ENCODE measurements around the gene SSH2. TPM values are rescaled to one million over a fixed set of nuclear protein-coding genes. Genes with fewer than 3 reads are reported as not detected.

Gene SSH2
- total and polyA plus RNA-seq, 2 of the 13 experiments (the other 11 are each of a cell fraction or from before 2014, with no cell fraction given): 6.0 to 6.4 TPM

DNA sequence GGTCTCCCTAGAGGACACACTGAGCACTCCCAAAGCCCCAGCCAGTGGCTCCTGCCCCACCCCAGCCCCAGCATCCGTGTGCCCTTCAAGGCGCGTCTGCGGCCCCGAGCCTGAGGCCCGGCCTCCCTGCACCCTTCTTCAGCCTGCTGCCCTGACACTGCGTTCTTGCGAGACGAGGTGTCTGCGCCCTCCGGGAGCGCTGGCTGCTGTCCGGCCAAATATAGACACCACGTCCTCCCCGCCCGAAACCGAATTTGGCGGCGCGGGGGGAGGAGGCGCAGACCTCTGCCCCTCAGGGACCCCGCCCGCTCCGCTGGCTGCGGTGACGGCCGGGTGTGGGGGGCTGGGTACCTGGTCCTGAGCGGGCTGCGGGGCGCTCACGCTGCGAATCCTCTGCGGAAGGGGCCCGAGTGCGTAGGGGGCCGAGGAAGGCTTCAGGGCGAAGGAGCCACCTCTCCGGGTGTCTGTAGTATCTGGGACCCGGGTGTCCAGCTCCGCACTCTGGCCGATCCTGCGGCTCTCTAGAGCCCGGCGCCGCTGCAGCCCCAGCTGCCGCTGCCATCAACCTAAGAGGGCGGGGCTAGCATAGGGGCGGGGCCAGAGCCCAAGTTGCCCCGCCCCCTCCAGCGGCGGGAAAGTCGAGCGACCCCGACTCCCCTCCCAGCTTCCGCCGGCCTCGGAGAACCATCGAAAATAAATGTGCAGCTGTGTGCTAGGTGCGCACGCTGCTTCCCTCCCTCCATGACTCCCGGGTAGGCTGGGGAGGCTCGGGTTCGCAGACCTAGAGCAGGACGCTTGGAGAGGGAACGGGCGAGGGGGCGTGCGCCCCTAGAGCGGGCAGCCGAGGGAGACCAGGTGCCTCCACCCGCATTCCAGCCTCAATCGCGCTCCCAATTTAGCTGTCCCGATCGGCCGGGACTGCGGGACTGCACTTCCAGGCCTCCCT lies 307.4 kb downstream of the SSH2 start, which contains the start of gene CORO6 (continued):
- TF ChIP-seq IRX3 (CRISPR knock-in tag; IDR thresholded peaks at IDR 0.05; ENCODE audit: borderline replicate concordance, low read depth) (0 out of 2 replicates have a peak, but pooled peaks have one; percentile 36), ZNF75D (CRISPR knock-in tag; IDR thresholded peaks at IDR 0.05; ENCODE audit: borderline replicate concordance) (no peak), WIZ (CRISPR knock-in tag; IDR thresholded peaks at IDR 0.05) (no peak), ZNF44 (CRISPR knock-in tag; IDR thresholded peaks at IDR 0.05) (no peak), HIVEP1 (CRISPR knock-in tag; IDR thresholded peaks at IDR 0.05) (no peak), ZNF570 (CRISPR knock-in tag; IDR thresholded peaks at IDR 0.05; ENCODE audit: borderline replicate concordance) (no peak), ZNF350 (CRISPR knock-in tag; IDR thresholded peaks at IDR 0.05; ENCODE audit: borderline replicate concordance, low read depth) (no peak), ZFP62 (CRISPR knock-in tag; IDR thresholded peaks at IDR 0.05) (no peak), PCBP2 (optimal IDR thresholded peaks at IDR 0.05; ENCODE audit: low read depth, low read length, poor library complexity, severe bottlenecking) (no peak), GABPB1 (CRISPR knock-in tag; IDR thresholded peaks at IDR 0.05) (peak; percentile 56; the same call in 1 of the 2 replicates), ZNF333 (CRISPR knock-in tag; IDR thresholded peaks at IDR 0.05; ENCODE audit: borderline replicate concordance) (no peak), ZNF713 (CRISPR knock-in tag; IDR thresholded peaks at IDR 0.05) (no peak), TBL1XR1 (IDR thresholded peaks at IDR 0.05; ENCODE audit: borderline replicate concordance, low read length, partially characterized antibody) (no peak), JARID2 (CRISPR knock-in tag; IDR thresholded peaks at IDR 0.05; ENCODE audit: insufficient replicate concordance) (no peak)
- TF ChIP-seq, protein P1, sequence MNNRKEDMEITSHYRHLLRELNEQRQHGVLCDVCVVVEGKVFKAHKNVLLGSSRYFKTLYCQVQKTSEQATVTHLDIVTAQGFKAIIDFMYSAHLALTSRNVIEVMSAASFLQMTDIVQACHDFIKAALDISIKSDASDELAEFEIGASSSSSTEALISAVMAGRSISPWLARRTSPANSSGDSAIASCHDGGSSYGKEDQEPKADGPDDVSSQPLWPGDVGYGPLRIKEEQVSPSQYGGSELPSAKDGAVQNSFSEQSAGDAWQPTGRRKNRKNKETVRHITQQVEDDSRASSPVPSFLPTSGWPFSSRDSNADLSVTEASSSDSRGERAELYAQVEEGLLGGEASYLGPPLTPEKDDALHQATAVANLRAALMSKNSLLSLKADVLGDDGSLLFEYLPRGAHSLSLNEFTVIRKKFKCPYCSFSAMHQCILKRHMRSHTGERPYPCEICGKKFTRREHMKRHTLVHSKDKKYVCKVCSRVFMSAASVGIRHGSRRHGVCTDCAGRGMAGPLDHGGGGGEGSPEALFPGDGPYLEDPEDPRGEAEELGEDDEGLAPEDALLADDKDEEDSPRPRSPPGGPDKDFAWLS (CRISPR knock-in tag; IDR thresholded peaks at IDR 0.05; ENCODE audit: borderline replicate concordance): no peak
- TF ChIP-seq, protein P2, sequence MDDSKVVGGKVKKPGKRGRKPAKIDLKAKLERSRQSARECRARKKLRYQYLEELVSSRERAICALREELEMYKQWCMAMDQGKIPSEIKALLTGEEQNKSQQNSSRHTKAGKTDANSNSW (CRISPR knock-in tag; IDR thresholded peaks at IDR 0.05; ENCODE audit: borderline replicate concordance): no peak
- TF ChIP-seq, protein P3, sequence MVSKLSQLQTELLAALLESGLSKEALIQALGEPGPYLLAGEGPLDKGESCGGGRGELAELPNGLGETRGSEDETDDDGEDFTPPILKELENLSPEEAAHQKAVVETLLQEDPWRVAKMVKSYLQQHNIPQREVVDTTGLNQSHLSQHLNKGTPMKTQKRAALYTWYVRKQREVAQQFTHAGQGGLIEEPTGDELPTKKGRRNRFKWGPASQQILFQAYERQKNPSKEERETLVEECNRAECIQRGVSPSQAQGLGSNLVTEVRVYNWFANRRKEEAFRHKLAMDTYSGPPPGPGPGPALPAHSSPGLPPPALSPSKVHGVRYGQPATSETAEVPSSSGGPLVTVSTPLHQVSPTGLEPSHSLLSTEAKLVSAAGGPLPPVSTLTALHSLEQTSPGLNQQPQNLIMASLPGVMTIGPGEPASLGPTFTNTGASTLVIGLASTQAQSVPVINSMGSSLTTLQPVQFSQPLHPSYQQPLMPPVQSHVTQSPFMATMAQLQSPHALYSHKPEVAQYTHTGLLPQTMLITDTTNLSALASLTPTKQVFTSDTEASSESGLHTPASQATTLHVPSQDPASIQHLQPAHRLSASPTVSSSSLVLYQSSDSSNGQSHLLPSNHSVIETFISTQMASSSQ (IDR thresholded peaks at IDR 0.05; ENCODE audit: low read depth): no peak
- TF ChIP-seq, protein P3 (CRISPR knock-in tag; IDR thresholded peaks at IDR 0.05; ENCODE audit: borderline replicate concordance): 0 out of 2 replicates have a peak, but pooled peaks have one; percentile 43
- TF ChIP-seq, protein P4, sequence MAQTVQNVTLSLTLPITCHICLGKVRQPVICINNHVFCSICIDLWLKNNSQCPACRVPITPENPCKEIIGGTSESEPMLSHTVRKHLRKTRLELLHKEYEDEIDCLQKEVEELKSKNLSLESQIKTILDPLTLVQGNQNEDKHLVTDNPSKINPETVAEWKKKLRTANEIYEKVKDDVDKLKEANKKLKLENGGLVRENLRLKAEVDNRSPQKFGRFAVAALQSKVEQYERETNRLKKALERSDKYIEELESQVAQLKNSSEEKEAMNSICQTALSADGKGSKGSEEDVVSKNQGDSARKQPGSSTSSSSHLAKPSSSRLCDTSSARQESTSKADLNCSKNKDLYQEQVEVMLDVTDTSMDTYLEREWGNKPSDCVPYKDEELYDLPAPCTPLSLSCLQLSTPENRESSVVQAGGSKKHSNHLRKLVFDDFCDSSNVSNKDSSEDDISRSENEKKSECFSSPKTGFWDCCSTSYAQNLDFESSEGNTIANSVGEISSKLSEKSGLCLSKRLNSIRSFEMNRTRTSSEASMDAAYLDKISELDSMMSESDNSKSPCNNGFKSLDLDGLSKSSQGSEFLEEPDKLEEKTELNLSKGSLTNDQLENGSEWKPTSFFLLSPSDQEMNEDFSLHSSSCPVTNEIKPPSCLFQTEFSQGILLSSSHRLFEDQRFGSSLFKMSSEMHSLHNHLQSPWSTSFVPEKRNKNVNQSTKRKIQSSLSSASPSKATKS (CRISPR knock-in tag; IDR thresholded peaks at IDR 0.05): no peak

All from HepG2 (cell line).